Eye (tissue), 1 donor: ENCODE data around the gene KCNQ4.

ENCODE experiments used
- DNase-seq: peaks from one replicate; pipeline ENCODE4 v3.0.0-alpha.2; 2015

The KCNQ4 gene

DNA sequence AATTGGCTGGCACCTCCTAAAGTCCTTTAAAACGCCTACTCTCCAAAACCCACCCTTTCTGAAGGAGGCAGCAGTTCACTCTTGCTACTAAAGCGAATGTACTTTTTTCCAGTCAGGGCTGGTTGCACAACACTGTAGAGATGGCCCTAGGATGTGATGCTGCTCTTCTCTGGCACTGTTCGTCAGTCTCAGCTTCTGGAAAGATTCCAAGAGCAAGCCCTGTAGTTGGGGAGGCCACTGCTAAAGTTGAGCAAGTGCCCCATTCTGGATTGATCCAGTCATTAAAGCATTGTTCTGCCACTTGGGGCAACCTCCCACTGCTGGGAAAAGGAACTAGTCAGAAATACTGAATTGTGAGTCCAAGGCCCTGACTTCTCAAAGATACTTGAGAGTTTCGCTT, 28.5 kb upstream of the KCNQ4 start:
- no peak for DNase-seq

DNA sequence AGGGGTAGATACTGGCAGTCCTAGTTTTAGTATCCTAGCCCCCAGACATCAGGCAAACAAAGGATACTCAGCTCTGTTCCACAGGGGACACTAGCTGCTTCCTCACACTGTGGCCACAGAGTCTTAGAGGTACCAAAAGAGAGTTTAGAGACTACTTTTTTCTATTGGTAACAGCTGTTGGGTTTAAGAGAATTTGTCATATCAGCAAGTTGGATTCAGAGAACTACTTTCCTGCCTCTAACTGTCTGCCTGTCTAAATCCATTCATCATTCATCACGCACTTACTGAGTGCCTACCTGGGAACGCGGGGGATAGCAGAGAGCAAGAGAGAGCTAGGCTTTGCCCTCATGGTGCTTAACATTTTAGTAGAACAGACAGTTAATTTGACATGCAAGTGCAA, 27.1 kb upstream of the KCNQ4 start:
- no peak for DNase-seq

DNA sequence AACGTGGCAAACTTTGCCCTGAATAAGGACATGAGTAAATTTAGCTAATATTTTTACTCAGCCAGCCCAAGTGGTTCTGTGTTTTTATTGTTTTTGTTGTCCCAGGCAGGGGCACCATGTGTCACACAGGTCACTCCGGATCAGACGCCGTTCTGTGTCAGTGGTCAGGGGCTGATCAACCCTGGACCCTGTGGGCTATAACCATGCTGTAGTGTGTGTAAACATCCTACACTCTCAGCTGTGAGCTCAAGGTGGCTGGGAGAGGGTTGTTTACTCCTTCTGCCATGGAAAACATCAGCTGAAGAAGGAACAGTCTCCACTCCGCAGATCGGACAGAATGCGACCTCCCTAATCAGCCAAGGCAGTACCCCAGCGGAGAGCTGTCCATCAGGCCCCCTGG, 26.5 kb upstream of the KCNQ4 start:
- no peak for DNase-seq

DNA sequence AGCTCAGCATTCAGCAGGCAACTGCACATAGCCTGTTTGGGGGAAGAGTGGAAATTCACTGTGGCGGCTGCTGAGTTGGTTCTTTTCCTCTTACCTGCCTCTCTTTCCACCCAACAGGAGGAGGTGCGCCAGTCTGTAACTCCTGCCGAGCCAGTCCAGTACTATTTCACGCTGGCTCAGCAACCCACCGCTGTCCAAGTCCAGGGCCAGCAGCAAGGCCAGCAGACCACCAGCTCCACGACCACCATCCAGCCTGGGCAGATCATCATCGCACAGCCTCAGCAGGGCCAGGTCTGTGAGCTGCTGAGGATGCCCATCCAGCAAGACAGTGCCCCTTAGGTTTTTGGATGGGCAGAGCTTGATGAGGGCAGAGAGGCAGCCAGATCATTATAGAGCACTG, 25.6 kb upstream of the KCNQ4 start:
- no peak for DNase-seq

DNA sequence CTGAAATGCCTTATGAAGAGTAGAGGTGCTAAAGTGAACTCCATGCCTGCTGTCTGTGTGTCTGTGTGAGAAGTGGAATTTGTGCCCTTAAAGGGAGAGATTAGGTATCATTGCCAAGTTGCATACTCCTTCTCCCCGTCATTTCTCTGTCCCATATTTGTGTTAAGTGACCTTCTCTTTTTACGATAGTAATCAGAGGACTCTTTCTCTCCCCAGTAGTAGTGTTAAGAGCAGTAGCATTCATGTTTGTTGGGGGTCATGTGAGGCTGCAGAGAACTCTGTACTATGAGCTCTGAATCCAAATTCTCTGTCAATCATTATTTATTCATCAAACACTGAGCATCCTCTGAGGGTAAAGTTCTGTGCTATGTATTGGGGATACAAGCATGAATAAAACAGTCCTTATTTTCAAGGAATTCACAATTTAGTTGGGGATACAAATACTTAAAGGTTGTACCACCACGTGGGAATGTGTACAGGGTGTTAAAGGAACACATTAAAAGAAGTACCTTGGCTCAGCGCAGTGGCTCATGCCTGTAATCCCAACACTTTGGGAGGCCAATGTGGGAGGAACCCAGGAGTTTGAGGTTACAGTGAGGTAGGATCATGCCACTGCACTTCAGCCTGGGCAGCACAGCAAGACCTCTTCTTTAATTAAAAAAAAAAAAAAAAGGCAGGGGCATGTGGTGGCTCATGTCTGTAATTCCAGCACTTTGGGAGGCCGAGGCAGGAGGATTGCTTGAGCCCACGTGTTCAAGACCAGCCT, 24.8 kb upstream of the KCNQ4 start:
- no peak for DNase-seq

DNA sequence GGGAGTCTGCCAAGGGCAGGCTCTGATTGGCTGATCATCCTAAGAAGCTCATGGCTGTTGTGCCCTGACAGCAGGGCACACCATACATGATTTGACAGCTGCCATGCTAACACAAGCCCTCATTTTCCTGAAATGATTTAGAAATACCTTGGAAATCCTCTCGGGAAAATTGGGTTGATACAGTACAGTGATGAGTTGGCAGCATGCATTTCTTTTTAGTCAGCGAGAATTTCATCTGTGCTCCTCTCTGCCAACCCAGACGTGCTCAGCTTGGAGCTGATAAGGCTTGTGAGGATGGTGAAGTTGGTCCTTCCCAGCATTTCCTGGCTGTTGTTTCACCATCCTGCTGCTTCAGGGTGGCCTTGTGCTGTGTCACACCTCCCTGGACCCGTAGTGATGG, 22.6 kb upstream of the KCNQ4 start:
- DNase-seq: no peak

DNA sequence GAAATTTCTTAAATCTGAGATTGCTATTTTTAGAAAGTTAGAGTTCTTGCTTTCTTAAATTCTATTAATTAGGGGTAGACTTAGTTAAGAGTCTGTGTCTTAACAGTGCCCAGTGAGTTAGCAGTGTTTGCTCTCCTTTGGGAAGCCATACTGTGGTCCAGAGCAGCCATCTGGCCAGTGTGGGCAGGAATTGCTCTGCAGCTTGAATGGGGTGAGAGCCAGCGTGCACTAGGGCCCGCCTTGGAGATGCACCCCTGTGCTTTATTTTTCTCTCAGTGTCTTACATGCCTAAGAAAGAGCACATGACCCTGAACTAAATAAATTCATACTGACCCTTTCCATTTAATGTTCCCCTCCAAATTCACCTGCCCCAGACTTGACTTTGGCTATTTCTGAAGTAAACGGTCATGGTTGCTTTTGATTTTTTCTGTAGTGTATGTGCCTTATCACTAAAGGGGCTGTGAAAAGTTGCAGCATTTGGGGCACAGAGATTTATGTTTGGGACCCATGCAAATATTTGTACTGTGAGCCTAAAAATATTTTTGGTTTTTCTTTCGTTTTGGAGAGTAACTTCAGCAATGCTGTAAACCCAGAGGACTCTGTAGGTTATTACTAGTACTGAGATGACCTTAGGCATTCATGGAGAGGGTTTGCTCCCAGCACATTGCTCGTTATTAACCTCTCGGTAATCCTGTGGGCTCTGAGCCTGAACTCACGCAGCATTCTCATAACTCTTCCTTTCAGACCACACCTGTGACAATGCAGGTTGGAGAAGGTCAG, 21.3 kb upstream of the KCNQ4 start:
- no peak for DNase-seq

DNA sequence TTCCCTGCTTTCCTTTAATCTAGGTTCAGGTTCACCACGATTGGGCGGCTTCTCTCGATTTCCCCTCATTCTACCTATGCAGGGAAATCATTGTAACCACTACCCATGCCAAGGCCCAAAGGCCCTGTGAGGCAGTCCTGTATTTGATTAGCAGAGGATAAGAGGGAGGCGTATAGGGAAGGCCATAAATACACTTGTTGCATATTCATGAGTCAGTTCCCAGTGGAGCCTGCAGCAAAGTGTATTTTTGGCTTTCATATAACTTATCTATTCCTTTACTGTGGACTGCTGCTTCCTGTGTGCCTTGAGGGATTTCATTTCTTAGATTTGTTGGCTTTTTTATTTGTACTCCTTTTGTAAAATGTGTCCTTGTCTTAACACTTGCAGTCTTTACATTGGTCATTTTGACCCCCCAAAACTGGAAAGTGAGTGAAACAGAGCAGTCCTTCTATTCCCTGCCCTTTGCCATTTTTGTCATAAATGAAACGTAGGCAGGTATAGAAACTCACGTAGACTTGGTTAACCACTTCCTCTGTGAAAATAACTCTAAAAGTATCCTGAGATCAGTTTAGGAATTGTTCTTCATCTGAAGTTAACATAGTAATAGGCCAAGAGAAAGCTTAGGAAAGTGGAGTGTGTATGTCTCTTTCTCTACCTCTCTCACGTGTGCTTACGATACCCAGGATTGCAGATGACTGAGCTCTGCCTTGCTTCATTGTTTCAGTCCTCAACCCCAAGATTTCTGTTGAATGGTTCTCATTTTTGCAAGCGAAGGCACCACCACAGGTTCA, 19.6 kb upstream of the KCNQ4 start:
- no peak for DNase-seq

DNA sequence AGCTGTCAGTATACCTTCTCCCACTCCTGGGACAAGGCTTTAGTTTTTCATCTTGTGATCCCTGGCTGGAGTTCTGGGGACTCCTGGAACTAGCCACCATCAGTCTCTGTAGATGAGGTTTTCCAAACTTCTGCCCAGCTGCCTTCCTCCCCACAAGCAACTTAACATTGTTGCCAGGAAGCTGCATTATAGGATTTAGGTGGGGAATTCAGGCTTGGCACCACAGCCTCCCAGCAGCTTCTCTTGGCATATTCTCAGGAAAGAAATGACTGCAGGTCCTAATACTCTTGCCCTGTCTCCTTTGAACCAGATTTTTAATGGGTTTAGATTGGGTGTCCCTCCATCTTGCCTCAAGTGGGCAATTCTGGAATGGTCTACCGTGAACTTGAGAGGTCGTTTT, 18.6 kb upstream of the KCNQ4 start:
- no peak for DNase-seq

DNA sequence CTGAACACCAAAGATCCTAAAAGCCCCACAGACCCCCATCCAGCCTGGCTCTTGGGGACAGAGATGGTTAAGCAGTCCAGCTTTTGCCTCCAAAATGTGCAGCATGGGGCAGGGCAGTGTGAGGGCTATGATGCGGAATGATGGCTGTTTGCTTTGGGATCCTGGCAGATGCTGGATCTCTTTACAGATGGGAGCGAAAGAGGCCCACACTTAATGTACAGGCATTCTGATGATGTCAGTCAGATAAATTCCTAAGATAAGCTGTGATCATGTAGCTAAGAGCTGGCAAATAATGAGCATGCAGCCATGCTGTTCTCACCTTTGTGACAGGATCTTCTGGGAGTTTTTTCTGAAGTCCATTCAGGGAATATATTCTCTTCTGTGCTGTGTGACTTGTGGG, 17.6 kb upstream of the KCNQ4 start:
- DNase-seq: peak; percentile 14

DNA sequence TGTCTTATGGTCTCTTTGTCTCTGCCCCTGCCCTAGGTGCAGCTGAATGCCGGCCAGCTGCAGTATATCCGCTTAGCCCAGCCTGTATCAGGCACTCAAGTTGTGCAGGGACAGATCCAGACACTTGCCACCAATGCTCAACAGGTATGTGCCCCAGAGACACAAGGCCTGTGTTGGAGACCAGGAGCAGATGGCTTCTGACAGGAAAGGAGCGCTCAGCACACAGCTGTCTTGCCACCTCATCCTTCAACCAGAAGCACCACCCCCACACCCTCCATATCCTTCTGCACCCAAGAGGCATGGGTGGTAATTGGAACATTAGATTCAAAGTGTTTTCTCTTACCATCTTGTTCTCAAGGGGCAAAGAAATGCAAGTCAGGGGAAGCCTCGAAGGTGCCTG, 17.0 kb upstream of the KCNQ4 start:
- no peak for DNase-seq

DNA sequence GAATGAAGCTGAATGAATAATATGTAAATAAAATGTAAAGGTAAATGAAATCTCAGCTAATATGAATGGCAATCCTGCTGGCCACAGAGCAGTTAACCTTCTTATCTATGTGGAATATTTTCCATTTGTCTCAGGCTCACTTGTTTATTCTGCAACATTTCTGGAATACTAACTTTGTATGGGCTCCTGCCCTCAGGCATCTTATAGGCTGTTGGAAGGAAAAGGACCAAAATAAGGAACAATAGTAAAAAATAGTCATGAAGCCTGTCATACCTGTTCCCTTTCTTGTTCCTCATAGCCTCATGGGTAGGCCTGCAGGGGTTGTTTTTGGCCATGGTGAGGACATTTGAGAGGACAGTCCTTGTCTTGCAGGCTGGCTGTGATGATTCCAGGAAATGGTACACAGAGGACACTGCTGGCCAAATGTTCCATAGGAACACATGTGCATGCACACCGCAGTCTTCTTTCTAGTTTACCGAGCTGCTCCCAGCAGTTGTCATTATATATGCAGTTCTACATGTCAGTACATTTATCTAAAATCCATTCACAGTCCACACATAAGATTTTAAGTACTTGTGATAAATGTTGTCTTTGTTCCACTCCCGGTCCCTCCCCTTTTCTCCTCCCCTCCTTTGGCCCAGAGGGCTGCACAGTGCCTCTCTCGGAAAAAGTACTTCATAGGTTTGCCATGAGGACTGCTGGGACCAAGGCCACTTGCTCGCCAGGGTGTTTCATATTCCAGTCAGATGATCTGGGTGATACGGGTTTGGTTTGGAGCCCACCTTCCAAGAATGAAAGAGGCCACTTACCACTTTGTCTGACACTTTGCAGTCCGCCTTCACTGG, 15.2 kb upstream of the KCNQ4 start:
- no peak for DNase-seq

DNA sequence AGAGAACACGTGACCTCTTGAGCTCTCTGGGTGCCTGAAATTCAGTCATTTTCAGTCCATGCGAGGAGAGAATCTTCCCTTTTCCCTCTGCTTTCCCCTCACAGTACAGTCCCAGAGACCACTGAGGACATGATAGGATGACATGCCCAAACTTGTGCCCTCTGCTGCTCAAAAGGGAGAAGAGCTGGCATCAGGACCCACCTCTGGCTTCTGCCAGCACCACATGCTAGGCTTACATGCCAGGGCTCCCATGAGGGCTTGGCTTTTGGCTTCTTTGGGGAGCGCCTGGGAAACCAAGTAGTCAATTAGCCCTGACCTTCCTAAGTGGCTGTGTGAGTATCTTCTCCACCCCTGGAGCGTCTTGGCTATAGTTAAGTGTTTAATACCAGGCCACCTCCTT, 13.8 kb upstream of the KCNQ4 start:
- DNase-seq: no peak

DNA sequence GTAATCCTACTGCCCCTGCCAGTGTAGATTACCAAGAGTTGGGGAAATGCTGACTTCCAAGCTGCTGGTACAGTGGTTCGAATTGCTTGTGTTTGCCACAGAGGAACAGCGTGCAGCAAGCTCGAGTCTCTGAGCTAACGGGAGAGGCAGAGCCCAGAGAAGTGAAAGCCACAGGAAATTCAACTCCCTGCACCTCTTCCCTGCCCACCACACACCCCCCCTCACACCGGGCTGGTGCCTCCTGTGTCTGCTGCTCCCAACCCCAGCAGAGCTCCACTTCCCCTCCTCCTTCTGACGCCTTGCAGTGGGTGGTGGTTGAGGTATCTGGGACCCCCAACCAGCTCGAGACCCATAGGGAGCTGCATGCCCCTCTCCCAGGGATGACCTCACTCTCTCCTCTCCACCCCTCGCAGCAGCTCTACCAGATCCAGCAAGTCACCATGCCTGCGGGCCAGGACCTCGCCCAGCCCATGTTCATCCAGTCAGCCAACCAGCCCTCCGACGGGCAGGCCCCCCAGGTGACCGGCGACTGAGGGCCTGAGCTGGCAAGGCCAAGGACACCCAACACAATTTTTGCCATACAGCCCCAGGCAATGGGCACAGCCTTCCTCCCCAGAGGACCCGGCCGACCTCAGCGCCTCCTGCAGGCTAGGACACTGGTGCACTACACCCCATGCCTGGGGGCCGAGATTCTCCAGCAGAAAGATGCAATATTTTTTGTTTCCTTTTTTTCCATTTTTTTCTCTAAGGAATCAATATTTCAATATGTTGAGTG, 13.1 kb upstream of the KCNQ4 start:
- DNase-seq: no peak

DNA sequence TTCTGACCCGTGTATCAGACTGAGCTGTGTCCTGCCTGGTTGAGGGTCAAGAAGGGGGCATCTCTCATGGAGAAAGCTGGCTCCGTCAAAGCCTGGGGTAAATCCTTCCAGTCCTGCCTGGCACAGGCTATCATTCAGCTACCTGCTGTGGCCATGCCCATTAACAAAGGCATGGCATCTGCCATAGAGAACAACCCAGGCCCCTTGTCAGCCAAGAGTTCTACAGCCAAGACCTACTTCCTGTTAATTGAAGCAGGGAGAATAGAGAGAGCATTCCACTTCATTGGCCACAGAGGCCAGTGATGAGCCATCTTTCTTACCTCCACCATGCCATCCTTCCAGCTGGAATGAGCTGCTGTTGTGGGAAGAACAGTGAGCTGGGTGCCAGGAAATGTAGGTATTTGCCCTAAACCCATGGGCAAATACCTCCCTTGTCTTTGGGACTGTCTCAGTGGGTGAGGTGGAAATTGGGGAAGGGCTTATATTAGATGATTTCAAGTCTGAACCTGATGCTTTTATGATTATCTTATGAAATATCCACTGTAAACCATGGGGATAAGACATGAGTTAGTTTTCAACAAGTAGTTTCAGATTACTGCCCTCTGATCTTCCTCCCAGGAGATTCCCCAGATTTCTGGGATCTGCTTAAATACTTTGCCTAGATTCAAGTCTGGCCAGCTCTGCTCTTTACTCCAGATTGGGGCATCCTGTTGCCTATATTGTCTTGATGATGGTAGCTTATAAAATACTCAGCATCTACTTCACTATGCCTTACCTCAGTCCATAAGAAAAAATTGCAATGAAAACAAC, 11.2 kb upstream of the KCNQ4 start:
- DNase-seq: no peak

DNA sequence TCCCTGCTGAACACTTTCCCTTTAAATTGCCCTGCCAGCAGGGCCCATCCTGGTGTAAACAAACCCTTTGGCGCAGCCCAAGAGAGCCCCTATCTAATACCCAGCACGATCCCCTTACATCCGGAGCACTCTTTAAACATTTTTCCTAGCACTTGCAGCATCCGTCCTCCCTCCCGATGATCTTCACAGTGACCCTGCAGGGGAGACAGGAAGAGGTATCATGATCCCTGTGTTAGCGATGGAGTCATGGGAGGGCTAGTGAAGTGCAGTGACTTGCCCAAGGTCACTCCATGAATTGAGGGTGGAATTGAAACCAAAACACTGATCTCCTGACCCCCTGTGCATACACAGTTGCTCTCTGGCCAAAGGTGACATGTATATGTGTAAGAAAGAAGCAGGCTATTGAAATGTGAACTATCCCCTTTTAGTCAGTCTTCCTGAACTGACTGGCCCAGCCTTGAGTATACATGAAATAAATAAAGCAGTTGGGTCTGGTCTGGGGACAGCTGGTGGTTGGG, 9.8 kb upstream of the KCNQ4 start:
- no peak for DNase-seq

DNA sequence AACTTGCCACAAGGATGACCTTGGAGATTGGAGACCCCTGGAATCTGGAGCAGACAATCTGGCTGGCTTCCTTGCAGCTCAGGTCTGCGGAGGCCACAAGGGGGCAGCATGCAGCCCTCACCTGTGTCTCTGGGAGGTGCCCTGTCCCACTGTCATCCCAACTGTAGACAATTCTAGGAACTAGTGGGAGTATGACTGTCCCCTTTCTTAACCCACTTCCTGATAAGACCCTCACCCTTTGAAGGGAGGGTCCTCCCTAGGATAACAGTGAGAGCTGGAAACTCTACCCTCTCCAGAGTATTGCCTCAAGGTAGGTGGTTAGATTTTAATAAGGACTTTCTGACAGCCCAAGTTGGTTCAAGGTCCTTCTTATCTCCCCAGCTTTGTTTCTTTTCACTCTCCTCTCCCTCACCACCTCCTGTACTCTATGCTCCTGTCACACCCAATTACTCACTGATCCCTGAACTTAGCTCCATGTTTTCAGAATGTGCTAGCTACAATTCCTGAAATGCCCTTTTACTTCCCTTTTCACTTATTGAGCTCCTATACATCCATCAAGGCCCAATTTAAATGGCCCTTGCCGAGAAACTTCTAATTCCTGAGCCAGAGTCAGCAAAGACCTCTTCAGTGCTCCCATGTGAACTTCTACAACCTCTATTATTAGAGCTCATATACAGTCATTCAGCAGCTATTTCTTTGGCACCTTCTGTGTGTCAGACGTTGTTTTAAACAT, 9.2 kb upstream of the KCNQ4 start:
- peak; percentile 68 for DNase-seq

DNA sequence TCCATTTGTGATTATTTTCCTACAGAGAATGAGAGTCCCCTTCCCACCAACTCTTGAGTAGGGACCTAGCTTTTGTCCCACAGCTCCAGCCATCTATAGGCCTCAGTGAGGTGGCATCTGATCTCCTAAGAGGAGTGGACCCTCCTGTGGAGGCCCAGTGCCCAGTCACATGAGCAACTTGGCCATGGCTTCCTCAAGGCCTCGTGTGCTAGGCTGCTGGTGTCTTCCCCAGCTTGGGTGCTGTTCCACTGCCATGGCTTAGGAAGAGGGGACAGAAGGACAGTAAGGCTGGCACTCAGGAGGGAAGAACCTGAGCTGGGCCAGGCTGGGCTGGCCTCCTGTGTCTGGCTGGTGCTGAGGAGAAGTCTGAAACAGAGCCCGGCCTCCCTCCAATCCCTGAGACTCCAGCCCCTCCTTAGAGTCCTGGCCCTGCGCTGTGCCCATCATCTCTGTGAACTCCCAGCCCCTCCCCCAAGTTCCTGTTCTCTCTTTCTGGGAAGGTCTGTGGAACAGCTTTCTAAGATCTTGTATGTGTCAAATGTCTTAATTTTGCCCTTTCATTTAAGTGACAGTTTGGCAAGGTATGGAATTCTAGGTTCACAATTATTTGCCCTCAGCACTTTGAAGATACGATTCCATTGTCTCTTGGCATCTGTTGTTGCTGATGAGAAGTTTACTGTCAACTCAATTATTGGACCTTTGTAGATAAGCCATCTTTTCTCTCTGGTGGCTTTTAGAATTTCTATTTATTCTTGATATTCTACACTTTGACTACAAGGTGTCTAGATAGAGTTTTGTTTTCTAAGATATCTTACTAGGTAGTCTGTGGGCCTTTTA, 7.1 kb upstream of the KCNQ4 start:
- DNase-seq: no peak
